Suprapubic skin (tissue), 4 donors: Measurements from ENCODE around the gene CCDC73.

Experiments
- POLR2A ChIP-seq, 2 donors: fragments of 450-650 bp; IDR thresholded peaks; one replicate each; pipeline ENCODE4 v1.6.1; 2017; ENCODE audit warnings: antibody characterized with exemption in 2 of 2, mild to moderate bottlenecking in 2 of 2, moderate library complexity in 2 of 2
- POLR2AphosphoS5 ChIP-seq, 3 donors: sonication (generic); formaldehyde crosslinking; IDR thresholded peaks; one replicate each; pipeline ENCODE4 v1.6.1; 2017; ENCODE audit warnings: antibody characterized with exemption in 3 of 3
- TF ChIP-seq, protein P1 (sequence below), 2 donors: fragments of 200-600 bp in 1 of 2; fragments of 450-650 bp in 1 of 2; sonication (generic) in 1 of 2; IDR thresholded peaks; one replicate each; pipeline ENCODE4 v1.5.1; 2016 to 2019; ENCODE audit warnings: antibody characterized with exemption in 2 of 2, mild to moderate bottlenecking in 1 of 2, moderate library complexity in 1 of 2

DNA sequence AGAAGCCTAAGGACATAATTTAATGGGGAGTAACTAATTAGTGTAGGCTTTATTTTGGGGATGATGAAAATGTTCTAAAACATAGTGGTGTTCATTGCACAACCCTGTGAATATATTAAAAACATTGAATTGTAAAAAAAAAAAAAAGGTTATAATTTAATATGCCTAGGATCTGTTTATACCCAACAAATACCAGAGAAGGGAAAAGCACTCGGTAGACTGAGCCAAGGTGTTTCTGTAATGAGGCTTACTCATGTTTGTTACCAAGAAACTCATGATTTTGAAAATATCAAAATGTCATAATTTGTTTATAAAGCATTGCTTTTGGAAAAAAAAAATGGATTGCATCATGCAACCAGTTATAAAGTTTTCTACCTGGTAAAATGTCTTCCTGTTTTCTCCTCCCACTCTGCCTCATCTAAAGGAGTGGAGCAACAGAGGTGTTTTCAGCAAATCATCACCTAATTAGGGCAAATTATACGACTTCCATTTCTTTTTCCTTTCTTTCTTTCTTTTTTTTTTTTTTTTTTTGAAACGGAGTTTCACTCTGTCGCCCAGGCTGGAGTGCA, 225.1 kb downstream of the CCDC73 start:
- TF ChIP-seq, protein P1, sequence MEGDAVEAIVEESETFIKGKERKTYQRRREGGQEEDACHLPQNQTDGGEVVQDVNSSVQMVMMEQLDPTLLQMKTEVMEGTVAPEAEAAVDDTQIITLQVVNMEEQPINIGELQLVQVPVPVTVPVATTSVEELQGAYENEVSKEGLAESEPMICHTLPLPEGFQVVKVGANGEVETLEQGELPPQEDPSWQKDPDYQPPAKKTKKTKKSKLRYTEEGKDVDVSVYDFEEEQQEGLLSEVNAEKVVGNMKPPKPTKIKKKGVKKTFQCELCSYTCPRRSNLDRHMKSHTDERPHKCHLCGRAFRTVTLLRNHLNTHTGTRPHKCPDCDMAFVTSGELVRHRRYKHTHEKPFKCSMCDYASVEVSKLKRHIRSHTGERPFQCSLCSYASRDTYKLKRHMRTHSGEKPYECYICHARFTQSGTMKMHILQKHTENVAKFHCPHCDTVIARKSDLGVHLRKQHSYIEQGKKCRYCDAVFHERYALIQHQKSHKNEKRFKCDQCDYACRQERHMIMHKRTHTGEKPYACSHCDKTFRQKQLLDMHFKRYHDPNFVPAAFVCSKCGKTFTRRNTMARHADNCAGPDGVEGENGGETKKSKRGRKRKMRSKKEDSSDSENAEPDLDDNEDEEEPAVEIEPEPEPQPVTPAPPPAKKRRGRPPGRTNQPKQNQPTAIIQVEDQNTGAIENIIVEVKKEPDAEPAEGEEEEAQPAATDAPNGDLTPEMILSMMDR (IDR thresholded peaks at IDR 0.05) = no peak
- no peak for TF ChIP-seq POLR2AphosphoS5 (IDR thresholded peaks at IDR 0.05)
- TF ChIP-seq POLR2A (IDR thresholded peaks at IDR 0.05) = no peak
